ENCODE measurements around the gene CDYL2.

CDYL2 gene

GRCh38 chr16:80846680-80847079 is 42.3 kb upstream of the CDYL2 start:
- Histone ChIP-seq H3K27me3 (replicated peaks) (no peaks in the 10 kb centered on the region), H3K36me3 (replicated peaks) (no peaks in the 10 kb centered on the region), H3K27ac (no peak overlapping the region), H3K4me3 (ENCODE audit: low read depth, low read length) (no peak overlapping the region)
- in situ Hi-C loops (cut with HindIII; ENCODE audit: low pct_ligation_motif_present, low sequenced_read_pairs) = no loop called here
- TF ChIP-seq CTCF (IDR thresholded peaks at IDR 0.05; ENCODE audit: low read depth, low read length, missing control alignments) = no peak
- no peak for DNase-seq

GRCh38 chr16:80846275-80846674 is 41.9 kb upstream of the CDYL2 start:
- in situ Hi-C loops (cut with HindIII; ENCODE audit: low pct_ligation_motif_present, low sequenced_read_pairs) = no loop called here
- no peaks in the 10 kb centered on the region for H3K27me3 ChIP-seq (replicated peaks)
- no peaks in the 10 kb centered on the region for H3K36me3 ChIP-seq (replicated peaks)
- TF ChIP-seq CTCF (IDR thresholded peaks at IDR 0.05; ENCODE audit: low read depth, low read length, missing control alignments) = no peak
- H3K27ac ChIP-seq = no peak overlapping the region
- no peak for DNase-seq
- no peak overlapping the region for H3K4me3 ChIP-seq (ENCODE audit: low read depth, low read length)

GRCh38 chr16:80844395-80844794 is 40.0 kb upstream of the CDYL2 start:
- no peaks in the 10 kb centered on the region for H3K27me3 ChIP-seq (replicated peaks)
- H3K4me3 ChIP-seq (ENCODE audit: low read depth, low read length) = no peak overlapping the region
- in situ Hi-C loops (cut with HindIII; ENCODE audit: low pct_ligation_motif_present, low sequenced_read_pairs) = no loop called here
- no peak for DNase-seq
- H3K27ac ChIP-seq = no peak overlapping the region
- no peaks in the 10 kb centered on the region for H3K36me3 ChIP-seq (replicated peaks)
- no peak for TF ChIP-seq CTCF (IDR thresholded peaks at IDR 0.05; ENCODE audit: low read depth, low read length, missing control alignments)

GRCh38 chr16:80841231-80841630 is 36.8 kb upstream of the CDYL2 start:
- Histone ChIP-seq H3K4me3 (ENCODE audit: low read depth, low read length) (no peak overlapping the region), H3K36me3 (replicated peaks) (no peaks in the 10 kb centered on the region), H3K27ac (no peak overlapping the region), H3K27me3 (replicated peaks) (no peaks in the 10 kb centered on the region)
- in situ Hi-C loops (cut with HindIII; ENCODE audit: low pct_ligation_motif_present, low sequenced_read_pairs) = no loop called here
- no peak for DNase-seq
- no peak for TF ChIP-seq CTCF (IDR thresholded peaks at IDR 0.05; ENCODE audit: low read depth, low read length, missing control alignments)

GRCh38 chr16:80837533-80838147 is 33.2 kb upstream of the CDYL2 start:
- TF ChIP-seq CTCF (IDR thresholded peaks at IDR 0.05; ENCODE audit: low read depth, low read length, missing control alignments) = no peak
- DNase-seq = no peak
- Histone ChIP-seq H3K36me3 (replicated peaks) (no peaks in the 10 kb centered on the region), H3K27me3 (replicated peaks) (no peaks in the 10 kb centered on the region), H3K27ac (no peak overlapping the region), H3K4me3 (ENCODE audit: low read depth, low read length) (no peak overlapping the region)
- in situ Hi-C loops (cut with HindIII; ENCODE audit: low pct_ligation_motif_present, low sequenced_read_pairs) = no loop called here

GRCh38 chr16:80836846-80837245 is 32.4 kb upstream of the CDYL2 start:
- in situ Hi-C loops (cut with HindIII; ENCODE audit: low pct_ligation_motif_present, low sequenced_read_pairs) = no loop called here
- no peak overlapping the region for H3K4me3 ChIP-seq (ENCODE audit: low read depth, low read length)
- H3K36me3 ChIP-seq (replicated peaks) = no peaks in the 10 kb centered on the region
- H3K27ac ChIP-seq = no peak overlapping the region
- no peak for TF ChIP-seq CTCF (IDR thresholded peaks at IDR 0.05; ENCODE audit: low read depth, low read length, missing control alignments)
- H3K27me3 ChIP-seq (replicated peaks) = no peaks in the 10 kb centered on the region
- DNase-seq = no peak

All from brain microvascular endothelial cell (primary cell).